ENCODE data around the gene ZFR. TPM values are rescaled to one million over a fixed set of nuclear protein-coding genes. Genes with fewer than 3 reads are reported as not detected.
"Not testable (repeated sequence)": the region's sequence is repeated elsewhere in the genome, so short reads cannot be mapped to it uniquely, and the experiment has no call there.

The ZFR gene
- total and polyA plus RNA-seq, 10 donors, result 25.1 to 74.5 (median 51.8) TPM

- peaks cover 6 to 100% (median 85%) of the 10 kb centered on the region in 6 donors for H3K36me3 ChIP-seq
- 92 to 95% (median 93%) methylated on average over 2 of the region's 2 CpGs for WGBS, 5 donors
Observed at GRCh38 chr5:32406650-32407049, 37.9 kb downstream of the ZFR start.

GRCh38 chr5:32405507-32405906, 39.0 kb downstream of the ZFR start:
- TF ChIP-seq CTCF (IDR thresholded peaks at IDR 0.05 in 8 of 11, conservative IDR thresholded peaks at IDR 0.05 in 3 of 11), result no peak
- TF ChIP-seq POLR2AphosphoS5 (IDR thresholded peaks at IDR 0.05), result no peak
- TF ChIP-seq POLR2A (IDR thresholded peaks at IDR 0.05), result no peak
- H3K9me3 ChIP-seq, result no peaks in the 10 kb centered on the region
- no peak for DNase-seq
- H3K36me3 ChIP-seq, result peaks cover 6 to 100% (median 89%) of the 10 kb centered on the region in 6 donors
- H3K27ac ChIP-seq, result no peak overlapping the region
- H3K27me3 ChIP-seq (replicated peaks in 1 of 7), result no peaks in the 10 kb centered on the region
- intact Hi-C loops (cut with DNase I; ENCODE audit: low total_unique reads), result no loop called here
- H3K4me1 ChIP-seq, result no peaks in the 10 kb centered on the region
- H3K4me3 ChIP-seq, result no peak overlapping the region
- WGBS, 5 donors, result 95 to 98% (median 96%) methylated on average over 5 of the region's 5 CpGs

More at GRCh38 chr5:32406650-32407049, 37.9 kb downstream of the ZFR start:
- TF ChIP-seq POLR2AphosphoS5 (IDR thresholded peaks at IDR 0.05) (no peak), POLR2A (IDR thresholded peaks at IDR 0.05) (no peak), CTCF (IDR thresholded peaks at IDR 0.05 in 8 of 11, conservative IDR thresholded peaks at IDR 0.05 in 3 of 11) (no peak)
- Histone ChIP-seq H3K27ac (no peak overlapping the region), H3K4me1 (no peaks in the 10 kb centered on the region), H3K27me3 (replicated peaks in 1 of 7) (no peaks in the 10 kb centered on the region), H3K9me3 (no peaks in the 10 kb centered on the region), H3K4me3 (no peak overlapping the region)
- intact Hi-C loops (cut with DNase I; ENCODE audit: low total_unique reads), result no loop called here
- no peak for DNase-seq

GRCh38 chr5:32403760-32404159, 40.8 kb downstream of the ZFR start:
- 92 to 96% (median 94%) methylated on average over 6 of the region's 6 CpGs for WGBS, 5 donors
- Histone ChIP-seq H3K27ac (no peak overlapping the region), H3K27me3 (replicated peaks in 1 of 7) (no peaks in the 10 kb centered on the region), H3K4me1 (no peaks in the 10 kb centered on the region), H3K9me3 (no peaks in the 10 kb centered on the region), H3K36me3 (peaks cover 6 to 100% (median 90%) of the 10 kb centered on the region in 6 donors), H3K4me3 (no peak overlapping the region)
- TF ChIP-seq CTCF (IDR thresholded peaks at IDR 0.05 in 8 of 11, conservative IDR thresholded peaks at IDR 0.05 in 3 of 11), result no peak
- TF ChIP-seq POLR2AphosphoS5 (IDR thresholded peaks at IDR 0.05), result no peak
- no peak for TF ChIP-seq POLR2A (IDR thresholded peaks at IDR 0.05)
- intact Hi-C loops (cut with DNase I; ENCODE audit: low total_unique reads), result no loop called here
- DNase-seq, result no peak

GRCh38 chr5:32400401-32400800, 44.1 kb downstream of the ZFR start:
- no peaks in the 10 kb centered on the region for H3K27me3 ChIP-seq (replicated peaks in 1 of 7)
- intact Hi-C loops (cut with DNase I; ENCODE audit: low total_unique reads), result no loop called here
- H3K4me3 ChIP-seq, result no peak overlapping the region
- H3K27ac ChIP-seq, result no peak overlapping the region
- peaks cover 0 to 100% (median 95%) of the 10 kb centered on the region in 6 donors for H3K36me3 ChIP-seq
- H3K4me1 ChIP-seq, result no peaks in the 10 kb centered on the region
- 83 to 100% (median 88%) methylated on average over 1 of the region's 1 CpG for WGBS, 5 donors
- TF ChIP-seq CTCF (IDR thresholded peaks at IDR 0.05 in 8 of 11, conservative IDR thresholded peaks at IDR 0.05 in 3 of 11) (no peak), POLR2AphosphoS5 (IDR thresholded peaks at IDR 0.05) (no peak), POLR2A (IDR thresholded peaks at IDR 0.05) (no peak)
- H3K9me3 ChIP-seq, result no peaks in the 10 kb centered on the region
- no peak for DNase-seq

GRCh38 chr5:32398754-32399153, 45.8 kb downstream of the ZFR start:
- H3K4me3 ChIP-seq; H3K27me3 ChIP-seq (replicated peaks in 1 of 7); H3K27ac ChIP-seq; H3K9me3 ChIP-seq; DNase-seq; intact Hi-C loops (cut with DNase I; ENCODE audit: low total_unique reads); H3K4me1 ChIP-seq: not testable (repeated sequence)
- peaks cover 0 to 100% (median 95%) of the 10 kb centered on the region in 6 donors for H3K36me3 ChIP-seq
- WGBS, 5 donors, result 94 to 96% (median 95%) methylated on average over 10 of the region's 10 CpGs

Data from spleen (tissue), 11 donors.